GM12801 (cell line): ENCODE results near the gene FAM120A.

ENCODE experiments used
- TF ChIP-seq, protein P1 (sequence below): IDR thresholded peaks from one replicate; pipeline ENCODE4 v1.5.1; 2011; ENCODE audit warnings: control low read depth; ENCODE audit not compliant: insufficient read length; ENCODE audit errors: extremely low read depth

Gene FAM120A, protein sequence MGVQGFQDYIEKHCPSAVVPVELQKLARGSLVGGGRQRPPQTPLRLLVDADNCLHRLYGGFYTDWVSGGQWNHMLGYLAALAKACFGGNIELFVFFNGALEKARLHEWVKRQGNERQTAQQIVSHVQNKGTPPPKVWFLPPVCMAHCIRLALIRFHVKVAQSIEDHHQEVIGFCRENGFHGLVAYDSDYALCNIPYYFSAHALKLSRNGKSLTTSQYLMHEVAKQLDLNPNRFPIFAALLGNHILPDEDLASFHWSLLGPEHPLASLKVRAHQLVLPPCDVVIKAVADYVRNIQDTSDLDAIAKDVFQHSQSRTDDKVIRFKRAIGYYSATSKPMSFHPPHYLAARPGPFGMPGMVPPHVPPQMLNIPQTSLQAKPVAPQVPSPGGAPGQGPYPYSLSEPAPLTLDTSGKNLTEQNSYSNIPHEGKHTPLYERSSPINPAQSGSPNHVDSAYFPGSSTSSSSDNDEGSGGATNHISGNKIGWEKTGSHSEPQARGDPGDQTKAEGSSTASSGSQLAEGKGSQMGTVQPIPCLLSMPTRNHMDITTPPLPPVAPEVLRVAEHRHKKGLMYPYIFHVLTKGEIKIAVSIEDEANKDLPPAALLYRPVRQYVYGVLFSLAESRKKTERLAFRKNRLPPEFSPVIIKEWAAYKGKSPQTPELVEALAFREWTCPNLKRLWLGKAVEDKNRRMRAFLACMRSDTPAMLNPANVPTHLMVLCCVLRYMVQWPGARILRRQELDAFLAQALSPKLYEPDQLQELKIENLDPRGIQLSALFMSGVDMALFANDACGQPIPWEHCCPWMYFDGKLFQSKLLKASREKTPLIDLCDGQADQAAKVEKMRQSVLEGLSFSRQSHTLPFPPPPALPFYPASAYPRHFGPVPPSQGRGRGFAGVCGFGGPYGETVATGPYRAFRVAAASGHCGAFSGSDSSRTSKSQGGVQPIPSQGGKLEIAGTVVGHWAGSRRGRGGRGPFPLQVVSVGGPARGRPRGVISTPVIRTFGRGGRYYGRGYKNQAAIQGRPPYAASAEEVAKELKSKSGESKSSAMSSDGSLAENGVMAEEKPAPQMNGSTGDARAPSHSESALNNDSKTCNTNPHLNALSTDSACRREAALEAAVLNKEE

GRCh38 chr9:93450945-93451815, at the start of gene FAM120A:
TSS of gene FAM120A (plus strand) at chr9:93451685. CDS start at chr9:93451916, 231 bp downstream.
- TF ChIP-seq, protein P1, sequence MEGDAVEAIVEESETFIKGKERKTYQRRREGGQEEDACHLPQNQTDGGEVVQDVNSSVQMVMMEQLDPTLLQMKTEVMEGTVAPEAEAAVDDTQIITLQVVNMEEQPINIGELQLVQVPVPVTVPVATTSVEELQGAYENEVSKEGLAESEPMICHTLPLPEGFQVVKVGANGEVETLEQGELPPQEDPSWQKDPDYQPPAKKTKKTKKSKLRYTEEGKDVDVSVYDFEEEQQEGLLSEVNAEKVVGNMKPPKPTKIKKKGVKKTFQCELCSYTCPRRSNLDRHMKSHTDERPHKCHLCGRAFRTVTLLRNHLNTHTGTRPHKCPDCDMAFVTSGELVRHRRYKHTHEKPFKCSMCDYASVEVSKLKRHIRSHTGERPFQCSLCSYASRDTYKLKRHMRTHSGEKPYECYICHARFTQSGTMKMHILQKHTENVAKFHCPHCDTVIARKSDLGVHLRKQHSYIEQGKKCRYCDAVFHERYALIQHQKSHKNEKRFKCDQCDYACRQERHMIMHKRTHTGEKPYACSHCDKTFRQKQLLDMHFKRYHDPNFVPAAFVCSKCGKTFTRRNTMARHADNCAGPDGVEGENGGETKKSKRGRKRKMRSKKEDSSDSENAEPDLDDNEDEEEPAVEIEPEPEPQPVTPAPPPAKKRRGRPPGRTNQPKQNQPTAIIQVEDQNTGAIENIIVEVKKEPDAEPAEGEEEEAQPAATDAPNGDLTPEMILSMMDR, result no peak

GRCh38 chr9:93406371-93406770, 45.1 kb upstream of the FAM120A start:
- TF ChIP-seq, protein P1, result no peak

DNA sequence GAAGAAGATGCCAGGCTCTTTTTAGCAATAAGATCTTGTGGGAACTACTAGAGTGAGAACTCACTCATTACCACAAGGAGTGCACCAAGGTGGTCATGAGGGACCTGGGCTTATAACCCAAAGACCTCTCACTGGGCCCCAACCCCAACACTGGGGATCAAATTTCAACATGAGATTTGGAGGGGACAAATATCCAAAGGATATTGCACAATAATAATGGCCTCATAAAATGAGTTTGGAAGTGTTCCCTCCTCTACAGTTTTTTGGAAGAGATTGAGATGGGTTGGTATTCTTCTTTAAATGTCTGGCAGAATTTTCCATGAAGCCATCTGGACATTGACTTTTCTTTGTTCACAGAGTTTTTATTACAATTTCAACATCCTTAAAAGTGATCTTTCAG, 38.0 kb upstream of the FAM120A start:
- TF ChIP-seq, protein P1, result no peak

- TF ChIP-seq, protein P1, result no peak
Measured at GRCh38 chr9:93415176-93415690, 36.3 kb upstream of the FAM120A start.

GRCh38 chr9:93416530-93417235, 34.8 kb upstream of the FAM120A start:
- TF ChIP-seq, protein P1, result no peak

GRCh38 chr9:93417538-93417937, 33.9 kb upstream of the FAM120A start:
- TF ChIP-seq, protein P1, result no peak
